Left lung (tissue), 10 donors: ENCODE data around the gene FIBP. TPM values are rescaled to one million over a fixed set of nuclear protein-coding genes. Genes with fewer than 3 reads are reported as not detected.

Experiments
- ATAC-seq: fragments of 200-7000 bp; cut with Tn5 transposase; one replicate; pipeline ENCODE4 v1.9.1; 2020; ENCODE audit warnings: moderate library complexity
- DNase-seq, 4 donors: peaks; one replicate each; pipeline ENCODE4 v3.0.0-alpha.2; 2013 to 2020
- H3K27ac ChIP-seq, 2 donors: fragments of 200-600 bp; sonication (generic) in 1 of 2; one replicate each; pipeline versions ENCODE4 v1.5.0 to v1.8.0; 2020 to 2021
- H3K27me3 ChIP-seq, 2 donors: fragments of 200-600 bp; sonication (generic) in 1 of 2; one replicate each; pipeline versions ENCODE4 v1.5.0 to v1.8.0; 2020 to 2021
- H3K36me3 ChIP-seq, 2 donors: fragments of 200-600 bp; sonication (generic) in 1 of 2; one replicate each; pipeline versions ENCODE4 v1.5.0 to v1.8.0; 2020 to 2021
- H3K4me1 ChIP-seq, 2 donors: fragments of 200-600 bp; one replicate each; pipeline ENCODE4 v1.8.0; 2021
- H3K4me3 ChIP-seq, 2 donors: fragments of 200-600 bp; sonication (generic) in 1 of 2; one replicate each; pipeline versions ENCODE4 v1.5.0 to v1.8.0; 2020 to 2021; ENCODE audit warnings: mild to moderate bottlenecking in 1 of 2
- H3K9me3 ChIP-seq, 2 donors: fragments of 200-600 bp; sonication (generic) in 1 of 2; one replicate each; pipeline versions ENCODE4 v1.5.0 to v1.8.0; 2020 to 2021
- CTCF ChIP-seq, 2 donors: fragments of 200-600 bp; sonication (generic) in 1 of 2; IDR thresholded peaks; one replicate each; pipeline versions ENCODE4 v1.5.0 to v1.8.0; 2021; ENCODE audit warnings: antibody characterized with exemption in 2 of 2
- intact Hi-C, 2 donors: fragments of 100-400 bp; cut with DNase I; formaldehyde crosslinking; loops; one replicate each; pipeline versions ENCODE4 v1.11.2 to v1.14.2; 2022
- polyA plus RNA-seq, 6 donors: library from polyadenylated mRNA; unstranded; fragments of 120-200 nt; gene quantifications; one replicate each; pipeline ENCODE4 v1.2.1, GENCODE V29; 2013; ENCODE audit not compliant: insufficient read length in 6 of 6
- total RNA-seq, 2 donors: library from RNA; stranded (reverse); fragmentation: NEBNext Ultra II Directional; extraction: Animal tissue kit (Norgen Biotek cat#: 25700); gene quantifications; one replicate each; pipeline ENCODE4 v1.2.1, GENCODE V29; 2021
- donor health status: DM: no; HTN: yes; CAD: no.
- donor health status: DM: no; HTN: no; CAD: no.

FIBP gene
- total and polyA plus RNA-seq, 8 donors: 56.5 to 83.0 (median 76.6) TPM

- Histone ChIP-seq H3K27ac (no peak overlapping the region), H3K9me3 (no peaks in the 10 kb centered on the region), H3K4me3 (no peak overlapping the region), H3K27me3 (no peaks in the 10 kb centered on the region), H3K4me1 (peaks cover 5 to 54% of the 10 kb centered on the region in 2 donors), H3K36me3 (peaks cover 0 to 70% of the 10 kb centered on the region in 2 donors)
- intact Hi-C loops: no loop called here
- DNase-seq (peak in 1 of 4 donors; percentile 68), ATAC-seq (no peak)
- TF ChIP-seq CTCF (IDR thresholded peaks at IDR 0.05): no peak
Observed at GRCh38 chr11:65866509-65867283, 21.6 kb downstream of the FIBP start.

DNA sequence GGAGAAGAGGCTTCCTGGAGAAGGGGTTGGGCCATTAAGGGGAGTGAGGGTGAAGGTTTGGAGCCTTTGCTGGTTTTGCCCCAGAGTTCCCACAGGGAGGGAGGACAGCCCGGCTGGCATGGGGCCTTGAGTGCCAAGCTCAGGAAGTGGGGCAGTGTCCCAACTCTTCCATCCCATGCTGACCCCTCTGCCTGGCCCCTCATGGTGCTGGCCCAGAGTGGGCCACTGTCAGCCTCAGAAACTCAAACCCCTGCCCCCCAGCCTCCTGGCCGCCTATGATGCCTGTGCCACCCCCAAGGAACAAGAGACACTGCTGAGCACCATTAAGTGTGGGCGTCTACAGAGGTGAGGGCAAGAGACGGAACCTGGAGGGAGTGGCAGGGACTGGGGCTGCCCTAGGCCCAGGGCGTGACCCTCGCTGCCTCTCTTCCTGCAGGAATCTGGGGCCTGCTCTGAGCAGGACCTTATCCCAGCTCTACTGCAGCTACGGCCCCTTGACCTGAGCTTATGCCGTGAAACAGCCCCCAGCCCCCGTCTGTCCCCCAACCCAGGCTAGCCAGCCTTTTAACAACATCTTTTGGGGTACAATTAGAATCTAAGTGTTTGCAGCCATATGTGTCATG lies 22.6 kb downstream of the FIBP start:
- TF ChIP-seq CTCF (IDR thresholded peaks at IDR 0.05): no peak
- intact Hi-C loops: no loop called here
- peaks cover 0 to 71% of the 10 kb centered on the region in 2 donors for H3K36me3 ChIP-seq
- peaks cover 10 to 52% of the 10 kb centered on the region in 2 donors for H3K4me1 ChIP-seq
- no peak overlapping the region for H3K4me3 ChIP-seq
- peak in 1 of 4 donors; percentile 62 for DNase-seq
- no peaks in the 10 kb centered on the region for H3K9me3 ChIP-seq
- no peak overlapping the region for H3K27ac ChIP-seq
- H3K27me3 ChIP-seq: no peaks in the 10 kb centered on the region
- ATAC-seq: no peak

DNA sequence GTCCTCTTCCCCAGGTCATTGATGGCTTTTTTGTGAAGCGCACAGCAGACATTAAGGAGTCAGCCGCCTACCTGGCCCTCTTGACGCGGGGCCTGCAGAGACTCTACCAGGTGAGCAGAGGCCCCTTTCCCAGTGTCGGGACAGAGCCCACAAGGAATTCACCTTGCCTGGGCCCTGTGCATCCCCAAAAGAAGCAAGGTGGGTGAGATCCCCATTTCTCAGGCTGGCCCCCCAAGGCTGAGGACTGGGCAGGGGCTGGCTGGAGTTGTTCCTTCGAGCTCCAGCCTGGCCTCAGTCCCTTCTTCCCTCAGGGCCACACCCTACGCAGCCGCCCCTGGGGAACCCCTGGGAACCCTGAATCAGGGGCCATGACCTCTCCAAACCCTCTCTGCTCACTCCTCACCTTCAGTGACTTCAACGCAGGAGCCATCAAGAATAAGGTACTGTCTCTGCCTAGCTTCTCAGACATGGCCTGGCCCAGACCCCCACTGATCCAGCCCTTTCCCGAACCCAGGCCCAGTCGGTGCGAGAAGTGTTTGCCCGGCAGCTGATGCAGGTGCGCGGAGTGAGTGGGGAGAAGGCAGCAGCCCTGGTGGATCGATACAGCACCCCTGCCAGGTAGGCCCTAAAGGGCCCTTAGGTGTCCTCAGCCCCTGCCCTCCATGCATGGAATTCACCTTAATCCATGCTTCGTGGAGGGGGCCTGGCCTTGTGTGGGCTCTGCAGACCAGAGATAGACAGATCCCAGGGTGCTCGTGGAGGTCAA lies 23.4 kb downstream of the FIBP start:
- peak in 1 of 4 donors; percentile 49 for DNase-seq
- no peak overlapping the region for H3K4me3 ChIP-seq
- intact Hi-C loops: no loop called here
- TF ChIP-seq CTCF (IDR thresholded peaks at IDR 0.05): no peak
- H3K9me3 ChIP-seq: no peaks in the 10 kb centered on the region
- ATAC-seq: no peak
- peaks cover 10 to 51% of the 10 kb centered on the region in 2 donors for H3K4me1 ChIP-seq
- H3K27me3 ChIP-seq: no peaks in the 10 kb centered on the region
- H3K27ac ChIP-seq: no peak overlapping the region
- H3K36me3 ChIP-seq: peaks cover 0 to 71% of the 10 kb centered on the region in 2 donors

GRCh38 chr11:65863889-65864705 lies 24.2 kb downstream of the FIBP start:
- no peak for TF ChIP-seq CTCF (IDR thresholded peaks at IDR 0.05)
- intact Hi-C loops: no loop called here
- no peak overlapping the region for H3K4me3 ChIP-seq
- H3K9me3 ChIP-seq: no peaks in the 10 kb centered on the region
- H3K4me1 ChIP-seq: peaks cover 10 to 53% of the 10 kb centered on the region in 2 donors
- no peaks in the 10 kb centered on the region for H3K27me3 ChIP-seq
- peaks cover 0 to 71% of the 10 kb centered on the region in 2 donors for H3K36me3 ChIP-seq
- ATAC-seq: no peak
- peak in 1 of 4 donors; percentile 37 for DNase-seq
- no peak overlapping the region for H3K27ac ChIP-seq
